Psoas muscle (tissue), 8 donors: ENCODE measurements around the gene HOXA6. TPM values are rescaled to one million over a fixed set of nuclear protein-coding genes. Genes with fewer than 3 reads are reported as not detected.

Source experiments
- ATAC-seq, 4 donors: fragments of 200-7000 bp; cut with Tn5 transposase; one replicate each; pipeline ENCODE4 v1.9.1; 2020; ENCODE audit warnings: moderate library complexity in 3 of 4, mild to moderate bottlenecking in 2 of 4
- DNase-seq, 2 donors: peaks; one replicate each; pipeline ENCODE4 v3.0.0-alpha.2; 2020
- H3K27ac ChIP-seq: fragments of 200-600 bp; one replicate; pipeline ENCODE4 v1.8.0; 2022
- H3K27me3 ChIP-seq, 3 donors: fragments of 200-600 bp in 1 of 3; one replicate each; pipeline versions ENCODE4 v1.6.1 to v1.8.0; 2013 to 2022; ENCODE audit warnings: low read length in 2 of 3, mild to moderate bottlenecking in 2 of 3, moderate library complexity in 1 of 3; ENCODE audit not compliant: insufficient read depth in 3 of 3
- H3K36me3 ChIP-seq, 2 donors: fragments of 200-600 bp in 1 of 2; one replicate each; pipeline versions ENCODE4 v1.6.1 to v1.8.0; 2013 to 2022; ENCODE audit warnings: low read depth in 1 of 2, mild to moderate bottlenecking in 1 of 2, moderate library complexity in 1 of 2; ENCODE audit not compliant: insufficient read depth in 1 of 2
- H3K4me1 ChIP-seq: fragments of 200-600 bp; one replicate; pipeline ENCODE4 v1.8.0; 2022
- H3K4me3 ChIP-seq: fragments of 200-600 bp; one replicate; pipeline ENCODE4 v1.8.0; 2022; ENCODE audit warnings: mild to moderate bottlenecking
- H3K9me3 ChIP-seq: fragments of 200-600 bp; one replicate; pipeline ENCODE4 v1.8.0; 2022
- CTCF ChIP-seq: fragments of 200-600 bp; IDR thresholded peaks from one replicate; pipeline ENCODE4 v1.8.0; 2022; ENCODE audit warnings: antibody characterized with exemption
- WGBS, 3 donors: extraction: QIAGEN DNeasy Blood & Tissue Kit; methylation state at CpG; one replicate each; pipeline versions ENCODE4 v1.1.6 to v1.1.7; 2013; 5-methylcytosine and 5-hydroxymethylcytosine counted together
- intact Hi-C, 2 donors: fragments of 100-400 bp; cut with DNase I; formaldehyde crosslinking; loops; one replicate each; pipeline versions ENCODE4 v1.11.0 to v1.14.2; 2022
- polyA plus RNA-seq, 3 donors: library from polyadenylated mRNA; stranded (reverse); fragments of 200-250 nt; gene quantifications; one replicate each; pipeline ENCODE4 v1.2.3, GENCODE V29; 2013
- total RNA-seq, 4 donors: library from RNA; stranded (reverse); fragmentation: NEBNext Ultra II Directional in 2 of 4; extraction: Animal tissue kit (Norgen Biotek cat#: 25700) in 2 of 4; gene quantifications; one replicate each; pipeline versions ENCODE4 v1.2.1 to v1.2.4, GENCODE V29; 2021 to 2023
- donor health status: healthy with polysubstance abuse.
- donor health status: DM: no; HTN: no; CAD: no; lungs with moderate emphysema.
- donor health status: Bipolar disorder and iron deficiency.
- donor health status: healthy.
- donor health status: DM: yes; HTN: yes; CAD: no.
- donor health status: DM: no; HTN: no; CAD: no.
- donor health status: DM: no; HTN: no; CAD: no.
- donor health status: DM: yes; HTN: yes; CAD: no.

Gene HOXA6
- total and polyA plus RNA-seq, 7 donors: 0.64 to 3.7 (median 2.9) TPM

DNA sequence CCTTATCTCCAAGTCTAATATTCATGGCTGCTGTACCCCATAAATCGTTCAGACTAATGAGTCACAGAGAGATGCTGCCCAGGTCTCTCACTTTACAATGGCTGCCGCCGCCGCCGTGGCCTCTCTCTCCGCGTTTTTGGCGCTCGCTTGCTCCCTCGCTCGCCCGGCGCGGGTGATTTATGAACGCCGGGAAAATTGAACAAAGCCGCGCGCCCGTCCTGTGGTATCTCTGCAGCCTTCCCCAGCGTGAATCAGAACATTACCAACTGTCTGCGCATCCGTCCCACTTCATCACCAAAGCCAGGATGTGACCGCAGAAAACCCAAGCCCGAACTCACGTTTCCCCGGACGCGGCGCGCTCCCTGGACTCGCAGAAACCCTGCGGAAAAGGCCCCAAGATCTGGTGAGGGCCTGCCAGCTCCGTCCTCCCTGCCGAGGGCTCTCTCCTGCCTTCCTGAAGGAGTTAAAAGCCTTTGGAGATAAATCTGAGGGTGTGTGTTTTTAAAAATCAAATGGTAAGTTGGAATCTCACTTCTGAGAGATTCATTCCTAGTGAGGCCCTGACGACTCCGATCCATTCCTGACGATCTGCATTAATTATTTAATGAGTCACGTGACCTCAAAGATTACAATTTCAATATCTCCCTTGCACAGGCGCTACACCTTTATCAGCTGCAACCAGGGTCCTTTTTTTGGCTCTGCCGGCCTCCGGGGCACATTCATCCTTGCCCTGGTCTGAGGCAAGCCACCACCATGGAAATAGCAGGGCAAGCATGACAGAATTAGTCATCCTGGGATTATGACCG is 23.3 kb downstream of the HOXA6 start:
- H3K9me3 ChIP-seq: no peaks in the 10 kb centered on the region
- no peaks in the 10 kb centered on the region for H3K27me3 ChIP-seq
- TF ChIP-seq CTCF: no peak
- WGBS, 3 donors: 86 to 89% (median 87%) methylated on average over 43 of the region's 43 CpGs
- H3K36me3 ChIP-seq: peaks cover 0 to 14% of the 10 kb centered on the region in 2 donors
- H3K4me1 ChIP-seq: peaks cover 59% of the 10 kb centered on the region
- intact Hi-C loops: no loop called here
- H3K27ac ChIP-seq: peak overlapping the region; percentile 9
- ATAC-seq: peak in 2 of 4 donors; percentile 33 to 78
- DNase-seq: peak in 1 of 2 donors; percentile 83
- H3K4me3 ChIP-seq: no peak overlapping the region

- peaks cover 53% of the 10 kb centered on the region for H3K4me1 ChIP-seq
- H3K27me3 ChIP-seq: no peaks in the 10 kb centered on the region
- TF ChIP-seq CTCF: no peak
- 91 to 94% (median 93%) methylated on average over 26 of the region's 26 CpGs for WGBS, 3 donors
- H3K9me3 ChIP-seq: no peaks in the 10 kb centered on the region
- DNase-seq (no peak), ATAC-seq (no peak)
- no peak overlapping the region for H3K4me3 ChIP-seq
- H3K27ac ChIP-seq: peak overlapping the region; percentile 30
- peaks cover 0 to 14% of the 10 kb centered on the region in 2 donors for H3K36me3 ChIP-seq
- intact Hi-C loops: no loop called here
Observed at GRCh38 chr7:27123477-27124053, 24.0 kb downstream of the HOXA6 start.

DNA sequence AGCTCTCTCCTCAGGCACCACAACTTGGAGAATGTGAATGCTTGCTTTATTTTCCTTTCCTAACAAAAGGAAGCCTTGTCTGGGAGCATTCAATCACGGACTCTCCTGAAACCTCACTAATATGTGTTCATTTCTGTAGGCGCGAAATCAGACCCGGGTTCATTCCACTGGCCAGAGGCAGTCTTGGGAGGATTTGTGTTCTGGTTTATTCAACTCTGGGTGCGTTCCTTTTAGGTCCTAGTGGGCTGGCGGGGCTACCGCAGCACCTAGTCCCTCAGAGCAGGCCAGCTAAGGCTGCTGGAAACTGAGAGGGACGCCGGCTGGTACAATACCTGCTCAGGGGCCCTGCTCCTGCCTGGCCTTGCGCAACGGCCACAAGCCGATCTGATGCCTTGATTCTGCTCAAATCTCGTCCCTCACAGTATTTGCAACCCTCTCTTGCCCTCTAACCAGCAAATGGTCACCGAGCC is 24.5 kb downstream of the HOXA6 start:
- TF ChIP-seq CTCF: no peak
- peaks cover 47% of the 10 kb centered on the region for H3K4me1 ChIP-seq
- WGBS, 3 donors: 77 to 81% (median 79%) methylated on average over 14 of the region's 14 CpGs
- ATAC-seq (no peak), DNase-seq (no peak)
- no peak overlapping the region for H3K4me3 ChIP-seq
- no peaks in the 10 kb centered on the region for H3K9me3 ChIP-seq
- H3K36me3 ChIP-seq: peaks cover 0 to 14% of the 10 kb centered on the region in 2 donors
- no peaks in the 10 kb centered on the region for H3K27me3 ChIP-seq
- intact Hi-C loops: no loop called here
- H3K27ac ChIP-seq: peak overlapping the region; percentile 30

DNA sequence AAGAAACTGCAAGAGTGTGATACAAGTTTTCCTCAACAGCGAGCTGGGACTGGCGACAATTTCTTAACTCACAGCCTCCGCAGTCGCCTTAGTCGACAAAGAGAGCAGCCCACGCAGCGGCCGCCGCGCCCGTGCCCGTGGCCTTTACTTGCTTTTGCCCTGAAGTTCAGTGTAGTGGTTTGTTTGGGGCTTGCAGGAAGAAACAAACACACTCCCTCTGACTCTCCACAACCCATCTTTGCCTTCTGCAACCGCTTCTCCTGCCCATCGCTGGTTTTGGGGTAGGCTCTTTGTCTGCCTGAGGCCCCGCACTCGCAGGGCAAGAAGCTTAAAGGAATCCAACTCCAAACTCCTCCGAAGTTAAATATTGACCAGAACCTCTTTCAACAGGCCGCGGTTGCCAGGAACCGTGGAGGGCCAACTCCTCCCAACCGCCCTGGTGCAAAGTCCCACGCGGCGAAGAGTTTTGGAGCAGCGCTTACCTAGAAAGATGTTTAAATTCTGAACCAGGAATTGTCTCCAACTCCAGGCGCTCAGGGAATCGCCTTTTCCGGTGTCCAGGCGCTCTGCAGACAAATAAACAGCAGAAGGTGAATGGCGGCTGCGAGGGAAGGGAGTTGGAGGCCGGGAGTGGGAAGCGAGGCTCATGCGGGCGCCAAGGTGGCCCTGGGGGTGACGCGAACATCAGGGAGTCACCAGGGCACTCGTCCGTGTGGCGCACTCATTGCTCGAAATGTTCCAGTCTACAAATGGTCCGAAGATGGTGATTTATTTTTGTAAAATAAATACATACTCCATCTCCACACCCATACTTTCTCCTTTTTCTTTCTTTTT is 25.3 kb downstream of the HOXA6 start:
- TF ChIP-seq CTCF: no peak
- DNase-seq (no peak), ATAC-seq (no peak)
- intact Hi-C loops: no loop called here
- Histone ChIP-seq H3K27ac (peak overlapping the region; percentile 44), H3K4me1 (peaks cover 40% of the 10 kb centered on the region), H3K27me3 (no peaks in the 10 kb centered on the region), H3K4me3 (peak overlapping the region; percentile 1), H3K9me3 (no peaks in the 10 kb centered on the region), H3K36me3 (peaks cover 0 to 14% of the 10 kb centered on the region in 2 donors)
- WGBS, 3 donors: 80 to 82% (median 80%) methylated on average over 41 to 42 of the region's 42 CpGs
